Neural progenitor cell (in vitro differentiated cells): ENCODE measurements around the gene PATJ. TPM values are rescaled to one million over a fixed set of nuclear protein-coding genes. Genes with fewer than 3 reads are reported as not detected.

Experiments used
- DNase-seq: peaks from one replicate; pipeline ENCODE4 v3.0.0-alpha.2; 2016; ENCODE audit warnings: low spot score
- H2AFZ ChIP-seq: fragments of 200-600 bp; sonication (generic); replicated peaks from 2 replicates; pipeline ENCODE4 v1.6.1; 2016; ENCODE audit warnings: antibody characterized with exemption
- H3F3A ChIP-seq: fragments of 200-600 bp; sonication (generic); 2 replicates; pipeline ENCODE4 v1.6.1; 2016; ENCODE audit warnings: antibody characterized with exemption, low read depth
- H3K27ac ChIP-seq: fragments of 200-600 bp; sonication (generic); 2 replicates; pipeline ENCODE4 v1.5.1; 2016; ENCODE audit warnings: mild to moderate bottlenecking
- H3K27me3 ChIP-seq: fragments of 200-600 bp; sonication (generic); 2 replicates; pipeline ENCODE4 v1.6.1; 2016; ENCODE audit warnings: mild to moderate bottlenecking, moderate library complexity
- H3K36me3 ChIP-seq: fragments of 200-600 bp; sonication (generic); 2 replicates; pipeline ENCODE4 v1.5.1; 2016
- H3K4me1 ChIP-seq: fragments of 200-600 bp; sonication (generic); 2 replicates; pipeline ENCODE4 v1.6.1; 2016; ENCODE audit warnings: mixed run types
- H3K4me2 ChIP-seq: fragments of 200-600 bp; sonication (generic); 2 replicates; pipeline ENCODE4 v1.6.1; 2016
- H3K4me3 ChIP-seq: fragments of 200-600 bp; sonication (generic); 2 replicates; pipeline ENCODE4 v1.5.1; 2016
- H3K79me2 ChIP-seq: fragments of 200-600 bp; sonication (generic); 2 replicates; pipeline ENCODE4 v1.6.1; 2016; ENCODE audit warnings: low read depth
- H3K9ac ChIP-seq: fragments of 200-600 bp; sonication (generic); 2 replicates; pipeline ENCODE4 v1.6.1; 2016
- H3K9me3 ChIP-seq: fragments of 200-600 bp; sonication (generic); 2 replicates; pipeline ENCODE4 v1.5.1; 2016; ENCODE audit warnings: low read depth
- H4K20me1 ChIP-seq: fragments of 200-600 bp; sonication (generic); 2 replicates; pipeline ENCODE4 v1.6.1; 2016; ENCODE audit warnings: low read depth
- H3K27ac Mint-ChIP-seq: 3 replicates; pipeline ENCODE4 v1.8.0; 2021; ENCODE audit warnings: mixed read lengths
- H3K27me3 Mint-ChIP-seq: 2 replicates; pipeline ENCODE4 v1.8.0; 2022; ENCODE audit warnings: low read depth, mild to moderate bottlenecking, inconsistent platforms, moderate library complexity, mixed read lengths; ENCODE audit not compliant: insufficient read depth
- H3K36me3 Mint-ChIP-seq: 3 replicates; pipeline ENCODE4 v1.8.0; 2021; ENCODE audit warnings: mixed read lengths
- H3K4me1 Mint-ChIP-seq: 3 replicates; pipeline ENCODE4 v1.8.0; 2021; ENCODE audit warnings: mixed read lengths
- H3K4me3 Mint-ChIP-seq: 3 replicates; pipeline ENCODE4 v1.8.0; 2021; ENCODE audit warnings: mild to moderate bottlenecking, moderate library complexity, mixed read lengths
- H3K9me3 Mint-ChIP-seq: 3 replicates; pipeline ENCODE4 v1.8.0; 2020; ENCODE audit warnings: mixed read lengths
- EZH2 ChIP-seq: fragments of 200-600 bp; sonication (generic); IDR thresholded peaks from 2 replicates; pipeline ENCODE4 v1.6.1; 2017; ENCODE audit warnings: antibody characterized with exemption, mild to moderate bottlenecking, moderate library complexity
- EZH2phosphoT487 ChIP-seq: fragments of 200-600 bp; sonication (generic); IDR thresholded peaks from 2 replicates; pipeline ENCODE4 v1.6.1; 2017; ENCODE audit warnings: antibody characterized with exemption
- total RNA-seq: library from RNA; depleted of rRNA; stranded (reverse); fragments of >200 nt; gene quantifications from 2 replicates; pipeline ENCODE4 v1.2.3, GENCODE V29; 2015; ENCODE audit warnings: low replicate concordance
- TF ChIP-seq, protein P1 (sequence below): fragments of 200-600 bp; sonication (generic); IDR thresholded peaks from 2 replicates; pipeline ENCODE4 v1.5.1; 2017; ENCODE audit warnings: antibody characterized with exemption, mild to moderate bottlenecking

PATJ gene
- total RNA-seq, 1 donor from 2014 or later, result 24.8 TPM

- Mint-ChIP-seq H3K27ac (no peak overlapping the region), H3K27me3 (peaks cover 6% of the 10 kb centered on the region), H3K4me1 (peaks cover 2% of the 10 kb centered on the region), H3K4me3 (no peak overlapping the region), H3K36me3 (no peaks in the 10 kb centered on the region), H3K9me3 (no peaks in the 10 kb centered on the region)
- no peaks in the 10 kb centered on the region for H3K9me3 ChIP-seq
- H3K9ac ChIP-seq, result no peak overlapping the region
- H3K4me3 ChIP-seq, result no peak overlapping the region
- H3K4me1 ChIP-seq, result no peaks in the 10 kb centered on the region
- no peak for DNase-seq
- H3F3A ChIP-seq, result no peaks in the 10 kb centered on the region
- no peaks in the 10 kb centered on the region for H3K79me2 ChIP-seq
- H3K27ac ChIP-seq, result no peak overlapping the region
- no peaks in the 10 kb centered on the region for H4K20me1 ChIP-seq
- H2AFZ ChIP-seq, result no peak overlapping the region
- no peaks in the 10 kb centered on the region for H3K27me3 ChIP-seq
- H3K4me2 ChIP-seq, result no peak overlapping the region
- TF ChIP-seq, protein P1, sequence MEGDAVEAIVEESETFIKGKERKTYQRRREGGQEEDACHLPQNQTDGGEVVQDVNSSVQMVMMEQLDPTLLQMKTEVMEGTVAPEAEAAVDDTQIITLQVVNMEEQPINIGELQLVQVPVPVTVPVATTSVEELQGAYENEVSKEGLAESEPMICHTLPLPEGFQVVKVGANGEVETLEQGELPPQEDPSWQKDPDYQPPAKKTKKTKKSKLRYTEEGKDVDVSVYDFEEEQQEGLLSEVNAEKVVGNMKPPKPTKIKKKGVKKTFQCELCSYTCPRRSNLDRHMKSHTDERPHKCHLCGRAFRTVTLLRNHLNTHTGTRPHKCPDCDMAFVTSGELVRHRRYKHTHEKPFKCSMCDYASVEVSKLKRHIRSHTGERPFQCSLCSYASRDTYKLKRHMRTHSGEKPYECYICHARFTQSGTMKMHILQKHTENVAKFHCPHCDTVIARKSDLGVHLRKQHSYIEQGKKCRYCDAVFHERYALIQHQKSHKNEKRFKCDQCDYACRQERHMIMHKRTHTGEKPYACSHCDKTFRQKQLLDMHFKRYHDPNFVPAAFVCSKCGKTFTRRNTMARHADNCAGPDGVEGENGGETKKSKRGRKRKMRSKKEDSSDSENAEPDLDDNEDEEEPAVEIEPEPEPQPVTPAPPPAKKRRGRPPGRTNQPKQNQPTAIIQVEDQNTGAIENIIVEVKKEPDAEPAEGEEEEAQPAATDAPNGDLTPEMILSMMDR, result no peak
- TF ChIP-seq EZH2phosphoT487, result no peak
- TF ChIP-seq EZH2, result no peak
- H3K36me3 ChIP-seq, result no peaks in the 10 kb centered on the region
Observed at GRCh38 chr1:61732726-61733125, 9.6 kb upstream of the PATJ start.

- Mint-ChIP-seq H3K9me3 (no peaks in the 10 kb centered on the region), H3K4me3 (peak overlapping the region; percentile 97), H3K4me1 (peaks cover 11% of the 10 kb centered on the region), H3K36me3 (no peaks in the 10 kb centered on the region), H3K27me3 (peaks cover 10% of the 10 kb centered on the region), H3K27ac (no peak overlapping the region)
- peak overlapping the region; percentile 81 for H3K4me3 ChIP-seq
- H3K4me2 ChIP-seq, result peak overlapping the region; percentile 79
- DNase-seq, result no peak
- peaks cover 19% of the 10 kb centered on the region for H3F3A ChIP-seq
- no peaks in the 10 kb centered on the region for H3K36me3 ChIP-seq
- H3K9me3 ChIP-seq, result no peaks in the 10 kb centered on the region
- H3K9ac ChIP-seq, result no peak overlapping the region
- no peaks in the 10 kb centered on the region for H3K27me3 ChIP-seq
- peaks cover 30% of the 10 kb centered on the region for H3K79me2 ChIP-seq
- H2AFZ ChIP-seq, result no peak overlapping the region
- H4K20me1 ChIP-seq, result no peaks in the 10 kb centered on the region
- TF ChIP-seq, protein P1, result no peak
- no peak for TF ChIP-seq EZH2
- TF ChIP-seq EZH2phosphoT487, result no peak
- H3K4me1 ChIP-seq, result peaks cover 11% of the 10 kb centered on the region
- H3K27ac ChIP-seq, result no peak overlapping the region
Observed at GRCh38 chr1:61740751-61741700, 1.3 kb upstream of the PATJ start.

DNA sequence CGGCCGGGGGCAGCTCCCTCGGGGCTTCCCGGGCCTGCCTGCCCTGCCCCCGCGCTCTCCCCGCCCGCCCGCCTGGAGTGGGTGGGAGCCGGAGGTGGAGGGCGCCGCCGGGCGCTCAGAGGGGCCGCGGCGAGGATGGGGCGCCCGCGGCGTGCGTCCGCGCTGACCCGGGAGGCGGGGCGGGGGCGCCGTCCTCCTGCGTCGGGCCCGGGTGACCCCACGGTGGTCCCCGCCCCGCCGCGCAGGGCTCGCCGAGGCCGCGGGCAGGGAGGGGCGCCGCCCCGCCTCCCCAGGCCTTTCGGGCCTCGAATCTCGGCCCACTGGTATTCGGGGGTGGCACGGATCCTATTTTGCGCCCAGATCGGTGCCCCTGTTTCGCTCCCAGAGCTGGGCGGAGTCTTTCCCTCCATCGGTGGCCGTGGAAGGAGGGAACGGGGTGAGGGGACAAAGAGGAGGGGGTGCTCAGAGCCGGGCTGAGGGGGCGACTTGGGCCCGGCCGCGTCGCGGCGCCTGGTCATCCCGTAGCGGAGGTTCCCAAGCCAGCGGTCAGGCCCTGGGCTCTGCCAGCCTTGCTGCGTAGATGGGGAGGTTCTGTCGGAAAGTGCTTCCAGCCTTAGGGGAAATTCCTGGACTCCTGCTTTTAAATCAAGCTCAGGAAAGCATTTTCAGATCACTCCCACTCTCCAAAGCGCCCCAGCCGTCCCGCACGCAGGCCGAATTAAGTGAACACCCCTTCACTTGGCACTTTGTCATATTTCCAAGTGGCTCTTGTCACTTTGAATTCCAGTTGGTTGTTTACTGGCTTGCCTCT lies 545 bp downstream of the PATJ start:
- peaks cover 10% of the 10 kb centered on the region for H3K27me3 Mint-ChIP-seq

More for the DNA sequence above, 545 bp downstream of the PATJ start:
- no peaks in the 10 kb centered on the region for H4K20me1 ChIP-seq
- H3K4me2 ChIP-seq, result peak overlapping the region; percentile 79
- H3K79me2 ChIP-seq, result peaks cover 46% of the 10 kb centered on the region
- H3K9ac ChIP-seq, result no peak overlapping the region
- H2AFZ ChIP-seq, result peak overlapping the region; percentile 96
- Mint-ChIP-seq H3K27ac (peak overlapping the region; percentile 31), H3K36me3 (no peaks in the 10 kb centered on the region), H3K4me3 (peak overlapping the region; percentile 86), H3K4me1 (peaks cover 16% of the 10 kb centered on the region), H3K9me3 (no peaks in the 10 kb centered on the region)
- H3F3A ChIP-seq, result peaks cover 19% of the 10 kb centered on the region
- peak overlapping the region; percentile 81 for H3K4me3 ChIP-seq
- H3K4me1 ChIP-seq, result peaks cover 22% of the 10 kb centered on the region
- no peak overlapping the region for H3K27ac ChIP-seq
- no peaks in the 10 kb centered on the region for H3K9me3 ChIP-seq
- DNase-seq, result peak; percentile 72
- no peaks in the 10 kb centered on the region for H3K36me3 ChIP-seq
- no peaks in the 10 kb centered on the region for H3K27me3 ChIP-seq
- TF ChIP-seq EZH2 (no peak), EZH2phosphoT487 (no peak)
- TF ChIP-seq, protein P1, result no peak
